A375 (cell line): Measurements from ENCODE around the gene EPO. TPM values are rescaled to one million over a fixed set of nuclear protein-coding genes. Genes with fewer than 3 reads are reported as not detected.

ENCODE experiments used
- total RNA-seq: library from RNA; depleted of rRNA; stranded (reverse); fragments of >200 nt; shearing (Covaris generic); gene quantifications from 2 replicates; pipeline ENCODE4 v1.2.3, GENCODE V29; 2014; rRNA removed

The EPO gene
- total RNA-seq: not detected in 2 replicates

DNA sequence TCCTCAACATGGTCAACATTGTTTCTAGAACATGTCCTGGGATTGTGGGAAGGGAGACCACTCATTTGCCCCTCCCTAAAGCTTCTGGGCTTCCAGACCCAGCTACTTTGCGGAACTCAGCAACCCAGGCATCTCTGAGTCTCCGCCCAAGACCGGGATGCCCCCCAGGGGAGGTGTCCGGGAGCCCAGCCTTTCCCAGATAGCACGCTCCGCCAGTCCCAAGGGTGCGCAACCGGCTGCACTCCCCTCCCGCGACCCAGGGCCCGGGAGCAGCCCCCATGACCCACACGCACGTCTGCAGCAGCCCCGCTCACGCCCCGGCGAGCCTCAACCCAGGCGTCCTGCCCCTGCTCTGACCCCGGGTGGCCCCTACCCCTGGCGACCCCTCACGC is at the start of gene EPO:
TSS of gene EPO (plus strand) at position 190 of the 392 bp plus-strand sequence. CDS start 513 bp downstream, outside the sequence.

DNA sequence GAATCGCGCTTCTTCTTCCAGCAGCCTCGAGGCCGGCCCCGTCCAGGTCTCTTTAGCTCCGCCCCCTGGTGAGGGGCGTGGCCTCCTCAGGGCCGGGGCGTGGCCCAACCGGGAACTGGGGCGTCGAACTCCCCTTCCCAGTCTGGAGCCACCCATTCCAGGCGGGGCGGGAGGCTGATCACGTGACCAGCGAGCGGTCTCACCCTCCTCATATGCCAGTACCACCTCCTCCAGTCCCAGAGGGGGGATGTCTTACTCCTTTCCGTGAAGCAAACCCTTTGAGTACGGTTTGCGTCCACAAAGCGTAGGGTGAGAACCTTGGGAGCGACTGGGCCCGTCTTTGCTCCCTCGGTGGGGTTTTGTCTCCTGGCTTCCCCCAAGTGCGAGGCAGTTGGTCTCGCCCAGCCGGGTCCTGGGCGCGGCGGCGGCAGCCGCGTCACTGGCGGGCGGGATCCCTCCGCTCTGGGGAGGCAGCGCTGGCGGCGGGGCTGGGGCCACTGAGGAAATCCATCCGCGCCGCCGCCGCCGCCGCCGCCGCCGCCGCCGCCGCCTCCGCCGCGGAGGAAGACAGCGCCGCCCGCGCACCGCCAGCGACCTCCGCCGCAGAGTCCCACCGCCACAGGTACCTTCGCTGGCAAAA is 46.8 kb upstream of the EPO start, which contains the start of gene GNB2:
TSS of gene GNB2 (plus strand) at position 439 of the 640 bp plus-strand sequence. CDS start 2,526 bp downstream, outside the sequence.

DNA sequence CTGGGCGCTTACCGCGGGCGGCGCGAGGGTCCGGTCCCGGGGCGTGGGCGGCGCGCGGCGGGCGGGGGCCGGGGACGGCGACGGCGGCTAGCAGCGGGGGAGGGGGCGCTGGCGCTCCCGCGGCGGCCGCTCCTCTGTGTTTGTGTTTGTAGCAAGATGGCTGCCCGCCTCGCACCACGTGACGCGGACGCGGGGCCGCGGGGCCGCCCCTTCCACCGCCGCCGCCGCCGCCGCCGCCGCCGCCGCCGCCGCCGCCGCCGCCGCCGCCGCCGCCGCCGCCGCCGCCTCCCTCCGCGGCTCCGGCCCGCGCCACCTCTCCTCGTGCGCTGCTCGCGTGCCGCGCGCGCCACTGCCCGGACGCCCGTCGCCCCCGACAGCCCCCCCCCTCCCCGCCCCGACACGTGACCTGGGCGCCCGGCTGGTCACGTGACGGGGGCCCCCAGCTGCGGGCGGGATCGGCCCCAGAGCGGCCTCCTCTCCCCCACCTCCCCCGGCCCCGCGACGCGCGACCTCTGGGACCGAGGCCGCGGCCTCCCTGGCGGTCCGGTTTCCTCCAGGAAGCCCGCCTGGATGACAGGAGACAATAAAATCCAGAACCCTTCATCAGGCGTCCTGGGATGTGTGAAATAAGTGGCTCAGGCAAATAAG is 26.0 kb upstream of the EPO start, which contains the start of gene GIGYF1:
TSS of gene GIGYF1 (minus strand) at position 153 of the 648 bp plus-strand sequence. CDS start 6,012 bp downstream, outside the sequence.

DNA sequence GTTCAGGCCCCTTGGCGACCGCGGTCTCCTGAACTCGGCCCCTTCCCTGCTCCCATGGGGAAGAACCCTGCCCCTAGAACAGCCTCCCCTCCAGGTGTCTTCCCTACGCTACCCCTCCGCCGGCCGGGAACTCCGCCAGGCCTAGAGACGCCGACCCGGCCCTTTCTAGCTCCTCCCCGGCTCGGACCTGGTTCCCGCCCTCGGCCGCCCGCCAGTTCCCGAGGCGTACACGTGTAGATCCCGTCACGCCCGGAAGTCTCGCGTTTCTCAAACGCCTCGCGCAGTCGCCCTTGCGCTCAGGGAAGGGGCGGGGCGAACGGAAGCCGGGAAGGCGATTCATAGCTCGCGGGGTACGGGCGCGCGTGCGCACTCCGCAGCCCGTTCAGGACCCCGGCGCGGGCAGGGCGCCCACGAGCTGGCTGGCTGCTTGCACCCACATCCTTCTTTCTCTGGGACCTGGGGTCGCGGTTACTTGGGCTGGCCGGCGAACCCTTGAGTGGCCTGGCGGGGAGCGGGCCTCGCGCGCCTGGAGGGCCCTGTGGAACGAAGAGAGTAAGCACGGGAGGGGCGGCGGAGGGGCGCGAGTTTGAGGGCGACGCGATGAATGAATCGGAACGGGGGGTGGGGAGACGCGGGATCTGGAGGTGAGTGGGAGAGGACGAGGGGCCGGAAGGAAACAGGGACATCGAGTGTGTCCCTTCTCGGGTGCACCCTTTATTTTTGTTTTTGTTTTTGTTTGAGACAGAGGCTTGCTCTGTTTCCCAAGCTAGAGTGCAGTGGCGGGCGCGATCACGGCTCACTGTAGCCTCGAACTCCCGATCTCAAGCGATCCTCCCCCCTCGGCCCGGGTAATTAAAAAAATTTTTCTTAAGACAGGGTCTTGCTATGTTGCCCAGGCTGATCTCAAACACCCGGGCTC is 14.3 kb upstream of the EPO start, which contains the start of gene POP7:
TSS of gene POP7 (plus strand) at position 369 of the 919 bp plus-strand sequence. CDS start 710 bp downstream, outside the sequence.

Other genes with a start within 250 kb of the EPO start
- gene TSC22D4, start 241.3 kb upstream of the EPO start, total RNA-seq: 29.2 and 38.4 TPM in 2 replicates
- 0.08 and 0.42 TPM in 2 replicates for gene NYAP1, start 236.5 kb upstream of the EPO start, total RNA-seq
- gene AGFG2, start 181.3 kb upstream of the EPO start, total RNA-seq: 6.7 and 12.5 TPM in 2 replicates
- gene SAP25, start 146.6 kb upstream of the EPO start, total RNA-seq: not detected in 2 replicates
- 10.8 and 12.8 TPM in 2 replicates for gene LRCH4, start 134.3 kb upstream of the EPO start, total RNA-seq
- gene FBXO24, start 134.1 kb upstream of the EPO start, total RNA-seq: 0.69 and 3.8 TPM in 2 replicates
- 143 and 144 TPM in 2 replicates for gene PCOLCE, start 118.1 kb upstream of the EPO start, total RNA-seq
- gene MOSPD3, start 107.9 kb upstream of the EPO start, total RNA-seq: 8.6 and 14.9 TPM in 2 replicates
- gene TFR2, start 78.9 kb upstream of the EPO start, total RNA-seq: 0.04 TPM in 1 of 2 replicates, not detected in the other
- gene ACTL6B, start 64.0 kb upstream of the EPO start, total RNA-seq: not detected in 2 replicates
- 96.3 and 114 TPM in 2 replicates for gene GNB2, start 46.7 kb upstream of the EPO start, total RNA-seq
- 25.1 and 25.2 TPM in 2 replicates for gene GIGYF1, start 26.2 kb upstream of the EPO start, total RNA-seq
- gene POP7, start 14.3 kb upstream of the EPO start, total RNA-seq: 94.5 and 103 TPM in 2 replicates
- not detected in 2 replicates for gene ZAN, start 13.1 kb downstream of the EPO start, total RNA-seq
- 36.7 and 37.4 TPM in 2 replicates for gene EPHB4, start 107.1 kb downstream of the EPO start, total RNA-seq
- gene SLC12A9, start 132.2 kb downstream of the EPO start, total RNA-seq: 10.4 and 12.2 TPM in 2 replicates
- 76.9 and 86.3 TPM in 2 replicates for gene TRIP6, start 146.9 kb downstream of the EPO start, total RNA-seq
- gene SRRT, start 154.6 kb downstream of the EPO start, total RNA-seq: 127 and 132 TPM in 2 replicates
- gene UFSP1, start 169.2 kb downstream of the EPO start, total RNA-seq: 12.3 and 16.0 TPM in 2 replicates
- 0.29 TPM in 1 of 2 replicates, not detected in the other for gene ACHE, start 175.4 kb downstream of the EPO start, total RNA-seq
- not detected in 2 replicates for gene MUC3A, start 229.1 kb downstream of the EPO start, total RNA-seq
- gene MUC12, start 249.1 kb downstream of the EPO start, total RNA-seq: not detected in 2 replicates